Left renal pelvis (tissue), 4 donors: ENCODE data around the gene HSPB1. TPM values are rescaled to one million over a fixed set of nuclear protein-coding genes. Genes with fewer than 3 reads are reported as not detected.
A peak's percentile ranks its signal among the peaks of the same experiment; 100 is the strongest.
"Not testable (repeated sequence)": the region's sequence is repeated elsewhere in the genome, so short reads cannot be mapped to it uniquely, and the experiment has no call there.

Source experiments
- DNase-seq, 4 donors: peaks; one replicate each; pipeline ENCODE4 v3.0.0-alpha.2; 2013; ENCODE audit warnings: low read depth in 4 of 4, low spot score in 3 of 4
- polyA plus RNA-seq, 4 donors: library from polyadenylated mRNA; unstranded; fragments of 120-200 nt; gene quantifications; one replicate each; pipeline ENCODE4 v1.2.1, GENCODE V29; 2013; ENCODE audit not compliant: insufficient read length in 4 of 4

The HSPB1 gene
- polyA plus RNA-seq, 4 donors, result 135 to 257 (median 157) TPM

DNA sequence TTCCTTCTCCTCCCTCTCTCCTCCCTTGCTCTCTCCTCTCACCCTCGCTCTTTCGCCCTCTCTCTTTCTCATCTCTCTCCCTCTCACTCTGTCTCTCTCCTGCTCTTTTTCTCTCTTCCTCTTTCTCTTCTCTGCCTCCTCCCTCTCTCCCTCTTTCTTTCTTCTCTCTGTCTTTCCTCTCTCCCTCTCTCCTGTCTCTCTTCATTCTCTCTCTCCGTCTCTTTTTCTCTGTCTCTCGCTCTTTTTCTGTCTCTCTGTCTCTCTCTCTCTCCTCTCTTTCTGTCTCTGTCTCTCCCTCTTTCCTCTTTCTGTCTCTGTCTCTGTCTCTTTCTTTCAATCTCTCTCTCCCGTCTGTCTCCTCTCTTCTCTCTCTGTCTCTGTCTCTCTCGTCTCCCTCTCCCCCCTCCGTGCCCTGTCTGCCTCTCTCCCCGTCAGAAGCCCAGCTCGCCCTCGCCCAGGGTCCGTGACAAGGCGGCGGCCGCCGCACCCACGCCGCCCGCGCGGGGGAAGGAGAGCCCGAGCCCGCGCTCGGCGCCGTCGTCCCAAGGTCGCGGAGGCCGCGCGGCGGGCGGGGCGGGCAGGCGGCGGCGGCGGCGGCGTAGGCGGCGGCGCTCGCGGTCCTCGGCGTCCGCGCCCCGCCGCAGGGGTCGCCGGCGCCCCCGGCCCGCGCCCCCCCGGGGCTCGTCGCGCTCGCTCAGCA lies 21.3 kb upstream of the HSPB1 start:
- no peak for DNase-seq

DNA sequence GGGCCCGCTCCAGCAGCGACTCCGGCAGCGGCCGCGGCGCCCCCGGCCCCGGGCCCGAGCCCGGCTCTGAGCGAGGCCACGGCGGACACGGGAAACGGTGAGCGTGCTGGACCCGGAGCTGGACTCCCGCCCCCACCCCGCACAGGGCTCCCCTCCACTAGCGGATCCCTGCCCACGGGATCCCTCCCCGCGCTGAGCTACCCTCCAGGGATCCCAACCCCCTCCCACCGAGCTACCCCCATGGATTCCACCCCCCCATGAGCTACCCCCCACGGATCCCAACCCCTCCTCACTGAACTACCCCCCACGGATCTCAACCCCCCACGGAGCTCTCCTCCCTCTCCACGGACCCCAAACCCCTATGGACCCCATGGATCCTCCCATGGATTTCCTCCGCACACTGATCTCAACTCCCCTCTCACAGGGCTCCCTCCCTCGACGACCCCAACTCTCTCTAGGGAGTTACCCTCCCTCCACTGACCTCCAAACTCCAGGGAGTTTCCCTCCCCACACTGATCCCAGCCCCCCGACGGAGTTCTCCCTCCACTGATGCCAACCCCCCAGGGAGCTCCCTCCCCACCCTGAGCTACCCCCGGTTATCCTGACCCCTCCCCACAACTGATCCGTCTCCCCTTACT lies 20.6 kb upstream of the HSPB1 start:
- no peak for DNase-seq

DNA sequence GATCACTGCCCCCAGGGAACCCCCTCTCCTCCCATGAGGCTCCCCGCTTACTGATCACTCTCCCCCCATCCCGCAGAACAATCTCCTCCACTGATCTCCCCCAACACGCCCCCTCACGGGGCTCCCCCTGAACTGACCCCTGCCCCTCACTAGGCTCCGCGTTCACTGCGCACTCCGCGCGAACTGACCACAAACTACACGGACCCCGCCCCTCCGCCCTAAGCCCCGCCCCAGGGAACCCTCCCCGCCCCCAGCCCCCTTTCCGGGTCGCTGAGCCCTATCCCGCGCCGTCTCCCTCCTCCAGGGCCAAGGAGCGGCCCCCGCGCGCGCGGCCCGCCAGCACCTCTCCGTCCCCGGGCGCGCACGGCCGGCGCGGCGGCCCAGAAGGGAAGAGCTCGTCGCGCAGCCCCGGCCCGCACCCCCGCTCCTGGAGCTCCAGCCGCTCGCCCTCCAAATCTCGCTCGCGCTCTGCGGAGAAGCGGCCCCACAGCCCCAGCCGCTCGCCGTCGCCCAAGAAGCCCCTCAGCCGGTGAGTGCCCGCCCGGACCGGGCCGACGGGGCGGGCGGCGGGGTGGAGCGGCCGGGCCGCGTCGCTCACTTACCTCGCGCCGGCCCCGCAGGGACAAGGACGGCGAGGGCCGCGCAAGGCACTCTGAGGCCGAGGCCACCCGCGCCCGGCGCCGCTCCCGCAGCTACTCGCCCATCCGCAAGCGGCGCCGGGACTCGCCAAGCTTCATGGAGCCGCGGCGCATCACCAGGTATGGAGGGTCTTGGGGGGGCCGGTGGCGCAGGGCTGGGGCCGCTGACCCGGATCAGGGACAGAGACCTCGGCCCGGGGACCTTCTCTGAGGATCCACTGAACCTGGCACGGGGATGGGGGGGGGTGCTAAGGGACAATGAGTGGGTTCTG lies 19.9 kb upstream of the HSPB1 start:
- no peak for DNase-seq

DNA sequence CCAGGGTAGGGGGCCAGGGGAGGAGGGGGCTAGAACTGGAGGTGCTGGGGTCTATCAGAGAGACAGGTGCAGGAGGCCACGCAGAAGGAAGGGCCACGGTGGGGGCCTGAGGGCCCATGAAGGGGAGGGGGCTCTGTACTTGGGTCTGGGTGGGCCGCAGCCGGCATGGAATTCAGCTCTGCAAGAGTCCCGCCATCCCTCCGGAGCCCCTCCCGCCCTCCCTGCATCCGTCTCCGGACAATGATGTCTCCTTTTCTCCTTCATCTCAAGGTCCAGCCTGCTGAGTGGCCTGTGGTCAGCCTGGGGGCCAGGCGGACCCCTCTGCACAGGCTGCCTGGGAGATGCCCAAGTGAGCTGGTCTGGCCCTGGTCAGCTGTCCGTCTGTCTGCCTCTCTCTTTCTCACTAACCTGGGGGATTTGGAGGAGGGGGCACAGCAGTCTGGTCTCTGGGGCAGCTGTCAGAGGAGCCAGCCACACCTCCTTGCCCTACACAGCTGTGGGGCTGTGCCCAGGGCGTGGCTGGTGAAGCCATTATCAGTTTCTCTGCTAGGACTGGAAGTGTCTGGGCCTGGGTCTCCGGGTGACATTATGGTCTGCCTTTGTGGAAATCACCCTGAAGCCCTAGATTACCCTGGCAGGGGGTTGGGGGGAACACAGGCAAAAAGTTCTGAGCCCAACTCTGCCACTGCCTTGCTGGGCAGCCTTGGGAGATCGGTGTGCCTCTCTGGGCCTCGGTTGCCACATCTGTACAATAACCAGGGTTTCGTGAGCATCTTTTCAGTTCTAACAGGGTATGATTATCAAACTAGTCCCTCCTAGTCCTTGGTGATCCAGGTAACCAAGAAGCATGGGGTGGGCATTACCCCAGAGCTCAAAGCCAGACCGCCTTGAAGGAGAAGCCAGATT lies 19.0 kb upstream of the HSPB1 start:
- DNase-seq, result no peak

DNA sequence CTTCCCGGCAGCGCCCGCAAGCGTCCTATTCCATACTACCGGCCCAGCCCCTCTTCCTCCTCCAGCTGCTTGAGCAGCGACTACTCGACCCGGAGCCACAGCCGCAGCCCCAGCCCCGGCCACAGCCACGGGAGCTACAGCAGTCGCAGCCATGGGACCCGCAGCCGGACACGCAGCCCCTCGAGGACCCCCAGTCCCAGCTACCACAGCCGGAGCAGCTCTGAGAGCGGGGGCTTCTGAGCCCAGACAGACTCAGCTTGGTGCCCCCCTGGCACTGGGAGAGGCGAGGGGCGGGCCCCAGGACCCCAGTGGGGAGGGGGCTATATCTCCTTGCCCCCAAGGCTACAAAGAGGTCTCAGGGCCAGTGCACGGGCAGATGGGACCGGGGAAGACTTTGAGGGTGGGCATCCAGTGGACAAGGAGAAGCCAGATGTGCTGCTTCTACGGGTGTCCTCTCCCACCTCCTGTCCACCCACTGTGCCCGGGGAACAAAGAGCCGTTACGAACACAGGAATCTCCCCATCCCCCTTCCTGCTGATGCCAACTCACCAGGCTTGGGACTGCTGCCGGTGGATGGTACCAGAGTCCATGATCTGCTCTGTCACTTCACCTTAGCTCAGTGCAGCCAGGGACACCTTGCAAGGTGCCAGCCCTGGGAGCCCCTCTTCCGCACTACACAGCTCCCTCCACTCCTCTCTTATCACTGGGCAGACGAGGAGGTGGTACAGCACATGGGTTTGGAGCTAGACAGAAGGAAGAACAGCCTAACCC lies 16.7 kb upstream of the HSPB1 start:
- DNase-seq, result no peak

DNA sequence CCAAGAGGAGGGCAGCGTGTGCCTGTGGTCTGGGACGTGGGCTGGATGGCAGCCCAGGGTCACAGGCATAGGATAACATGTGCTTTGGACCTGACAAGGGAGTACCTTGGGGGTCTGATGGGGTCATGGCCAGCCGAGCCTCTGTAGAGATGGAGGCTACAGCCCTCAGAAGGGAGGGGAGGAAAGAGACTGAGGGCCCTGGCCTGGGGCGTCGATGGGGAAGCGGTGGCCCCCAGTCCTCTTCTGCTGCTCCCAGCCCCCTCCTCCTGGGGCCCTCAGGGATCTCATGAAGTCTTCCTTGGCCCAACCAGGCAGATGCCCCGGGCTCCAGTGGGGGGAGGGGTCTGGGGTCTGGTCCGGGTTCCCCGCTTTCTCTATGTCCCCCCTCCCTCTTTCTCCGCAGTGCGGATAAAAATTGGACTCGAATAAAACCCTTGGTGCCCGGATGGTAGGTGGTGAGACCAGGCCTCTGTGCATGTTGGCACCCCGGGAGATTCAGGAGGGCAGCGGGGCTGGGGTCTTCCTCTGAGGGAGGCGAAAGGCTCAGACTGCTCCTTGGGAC lies 15.6 kb upstream of the HSPB1 start:
- no peak for DNase-seq

DNA sequence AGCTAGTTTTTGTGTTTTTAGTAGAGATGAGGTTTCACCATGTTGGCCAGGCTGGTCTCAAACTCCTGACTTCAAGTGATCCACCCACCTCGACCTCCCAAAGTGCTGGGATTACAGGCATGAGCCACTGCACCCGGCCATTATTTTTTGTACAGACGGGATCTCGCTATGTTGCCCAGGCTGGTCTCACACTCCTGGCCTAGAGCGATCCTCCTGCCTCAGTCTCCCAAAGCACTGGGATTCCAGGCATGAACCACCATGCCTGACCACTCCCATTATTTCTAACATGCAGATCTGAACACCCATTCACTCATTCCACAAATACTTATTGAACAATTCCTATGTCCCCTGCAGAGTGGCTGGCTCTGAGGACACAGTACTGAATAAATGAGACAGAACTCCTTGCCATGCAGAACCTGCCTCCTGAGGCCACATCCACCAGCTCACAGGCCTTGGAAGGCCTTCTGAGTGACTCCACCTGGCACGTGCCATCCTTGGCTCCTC lies 11.6 kb upstream of the HSPB1 start:
- DNase-seq, result not testable (repeated sequence)

DNA sequence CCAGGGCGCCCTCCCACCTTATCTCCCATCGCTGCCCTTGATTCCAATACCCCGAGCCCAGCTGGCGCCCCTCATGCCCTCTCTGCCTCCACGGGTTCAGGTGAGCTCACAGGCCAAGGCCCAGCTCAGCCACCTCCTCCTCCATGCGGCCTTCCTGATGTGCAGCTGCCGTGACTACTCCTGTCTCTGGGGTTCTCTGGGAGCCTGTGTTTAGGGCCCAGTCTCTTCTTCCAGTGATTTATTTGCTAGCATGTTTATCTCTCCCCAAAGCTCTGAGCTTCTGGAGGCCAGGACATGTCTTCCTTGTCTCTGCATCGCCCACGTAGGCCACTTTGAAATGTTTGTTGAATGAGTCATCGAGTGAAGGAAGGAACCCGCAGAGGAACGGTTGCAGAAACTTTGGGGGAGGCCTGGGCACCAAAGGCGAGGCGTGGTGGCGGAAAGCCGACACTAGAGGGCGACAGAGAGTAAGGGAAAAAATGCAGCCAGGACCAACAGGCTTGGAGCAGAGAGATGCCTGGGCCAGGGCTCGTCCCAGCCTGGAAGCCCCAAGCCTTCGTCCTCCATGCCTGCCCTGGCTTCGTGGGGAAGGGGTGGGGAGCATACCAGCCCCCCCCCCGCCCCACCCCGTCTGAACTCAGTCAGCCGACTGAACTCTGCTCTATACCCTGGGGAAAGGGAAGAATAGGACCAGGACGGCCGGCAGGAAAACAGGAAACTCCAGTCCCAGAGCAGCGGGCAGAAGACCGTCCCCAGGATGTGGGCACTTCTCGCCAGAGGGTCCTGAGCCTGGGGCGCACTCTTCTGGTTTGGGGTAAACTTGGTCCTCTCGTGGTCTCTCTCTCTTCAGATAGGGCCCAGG lies 10.9 kb upstream of the HSPB1 start:
- peak in 3 of 4 donors; percentile 71 to 74 (median 74) for DNase-seq

DNA sequence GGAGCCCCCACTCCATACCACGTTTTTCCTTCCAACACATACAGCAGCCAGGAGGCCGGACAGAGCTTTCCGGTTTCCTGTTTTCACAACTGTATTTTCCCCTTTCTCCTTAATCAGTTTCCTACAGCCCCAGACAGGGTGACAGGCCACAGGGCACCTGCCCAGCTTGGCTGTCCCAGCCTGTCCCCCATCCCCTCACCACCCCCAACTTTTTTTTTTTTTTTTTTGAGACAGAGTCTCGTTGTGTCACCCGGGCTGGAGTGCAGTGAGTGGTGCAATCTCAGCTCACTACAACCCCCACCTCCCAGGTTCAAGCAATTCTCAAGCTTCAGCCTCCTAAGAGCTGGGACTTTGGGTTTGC lies 10.3 kb upstream of the HSPB1 start:
- DNase-seq, result no peak

DNA sequence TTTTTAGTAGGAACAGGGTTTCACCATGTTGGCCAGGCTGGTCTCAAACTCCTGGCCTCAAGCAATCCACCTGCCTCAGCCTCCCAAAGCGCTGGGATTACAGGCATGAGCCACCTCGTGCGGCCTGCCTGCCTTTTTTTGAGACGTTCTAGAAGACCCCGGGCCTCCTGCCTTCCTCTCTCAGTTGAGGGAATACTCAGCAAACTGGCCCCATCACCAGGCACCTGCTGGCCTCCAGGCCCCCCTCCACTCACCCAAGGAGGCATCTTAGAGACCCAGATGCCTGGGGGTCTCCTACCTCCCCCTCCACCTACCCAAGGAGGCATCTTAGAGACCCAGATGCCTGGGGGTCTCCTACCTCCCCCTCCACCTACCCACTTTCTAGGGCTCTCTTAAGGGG lies 9.6 kb upstream of the HSPB1 start:
- not testable (repeated sequence) for DNase-seq

DNA sequence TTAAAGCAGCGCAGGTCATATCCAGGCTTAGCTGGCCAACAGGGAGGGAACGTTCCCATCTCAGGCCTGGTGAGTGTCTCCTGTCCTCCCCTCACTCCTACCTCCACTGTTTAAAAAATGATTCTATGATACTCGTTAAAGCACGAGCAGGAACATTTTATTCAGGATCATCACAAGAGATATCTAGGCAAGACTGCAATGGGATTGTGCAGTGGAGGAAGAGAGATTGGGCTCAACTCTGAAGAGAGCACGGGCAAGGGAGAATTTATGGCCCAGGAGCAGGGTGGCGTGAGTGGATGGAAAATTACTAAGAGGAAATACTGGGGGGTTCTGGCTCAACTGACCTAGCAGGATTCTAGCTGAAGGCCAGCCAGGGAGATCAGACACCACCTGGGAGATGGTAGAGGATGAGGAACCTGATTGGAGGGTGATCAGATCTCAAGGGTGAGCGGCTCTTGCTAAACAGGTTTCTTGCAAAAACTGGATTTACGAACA lies 9.0 kb upstream of the HSPB1 start:
- DNase-seq, result no peak

DNA sequence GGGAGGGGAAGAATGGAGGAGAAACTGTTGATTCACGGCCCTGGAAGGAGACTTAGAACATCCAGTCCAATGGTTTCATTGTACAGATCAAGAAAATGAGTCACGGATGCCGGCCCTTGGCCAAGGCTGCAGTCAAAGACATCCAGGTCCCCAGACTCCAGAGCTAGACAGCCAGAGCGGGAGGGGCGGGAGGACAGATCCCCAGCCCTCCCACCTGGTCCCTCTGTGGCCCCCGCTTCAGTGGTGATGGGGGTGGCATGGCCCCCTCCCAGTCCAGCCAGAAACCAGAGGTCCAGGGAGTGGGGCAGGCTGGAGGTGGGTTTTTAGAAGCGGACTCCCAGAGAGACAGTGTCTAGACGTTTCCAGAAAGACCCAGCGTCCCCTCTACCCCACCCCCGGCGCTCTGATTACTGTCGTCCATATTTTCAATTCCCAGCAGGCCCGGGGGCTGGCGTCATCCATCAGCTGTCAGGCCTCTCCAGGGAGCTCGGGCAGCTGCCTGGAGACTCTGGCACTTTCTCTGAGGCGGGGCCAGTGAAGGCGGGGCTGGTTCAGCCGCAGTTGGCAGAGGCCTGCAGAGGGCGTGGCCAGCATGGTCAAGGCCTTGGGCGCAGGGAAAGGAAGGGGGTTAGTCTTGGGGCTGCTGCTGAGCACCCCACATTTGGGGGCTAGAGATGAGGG lies 8.0 kb upstream of the HSPB1 start:
- DNase-seq, result peak in 3 of 4 donors; percentile 63 to 80 (median 79)

DNA sequence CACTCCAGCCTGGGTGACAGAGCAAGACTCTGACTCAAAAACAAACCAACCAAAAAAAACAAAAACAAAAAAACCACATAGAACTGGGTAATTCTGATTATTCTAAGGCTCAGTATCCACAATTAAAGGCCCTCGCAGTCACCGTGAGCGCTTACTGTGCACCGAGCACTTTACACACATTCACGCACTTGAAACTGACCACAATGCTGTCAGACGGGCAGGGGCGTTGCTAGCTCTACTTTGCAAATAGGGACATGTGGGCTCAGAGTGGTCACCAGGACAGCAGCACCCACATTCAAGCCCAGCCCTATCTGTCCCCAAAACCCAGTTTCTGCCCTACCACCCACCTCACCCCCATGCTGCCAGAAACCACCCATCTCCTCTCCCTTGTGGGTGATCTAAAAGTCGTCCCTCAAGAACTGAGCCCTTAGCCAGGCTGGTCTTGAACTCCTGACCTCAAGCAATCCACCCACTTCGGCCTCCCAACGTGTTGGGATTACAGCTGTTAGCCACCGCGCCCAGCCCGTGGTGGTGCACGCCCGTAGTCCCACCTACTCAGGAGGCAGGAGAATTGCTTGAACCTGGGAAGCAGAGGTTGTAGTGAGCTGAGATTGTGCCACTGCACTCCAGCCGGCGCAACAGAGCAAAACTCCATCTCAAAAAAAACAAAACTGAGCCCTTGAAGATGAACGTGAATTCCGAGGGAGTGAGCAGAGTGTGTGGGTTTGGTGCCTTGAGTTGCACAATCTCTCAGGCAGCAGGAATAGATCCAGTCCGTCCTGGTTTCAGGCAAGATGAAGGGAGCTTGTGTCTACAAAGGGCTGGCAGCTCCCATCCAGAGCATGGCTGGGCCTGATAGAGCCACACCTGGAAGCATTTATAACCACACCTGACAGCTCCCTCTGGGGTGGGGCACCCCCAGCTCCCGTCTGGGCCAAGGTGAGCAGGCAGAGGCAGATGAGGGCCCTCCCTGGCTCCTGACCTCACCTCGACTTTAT lies 5.4 kb upstream of the HSPB1 start:
- DNase-seq, result no peak

DNA sequence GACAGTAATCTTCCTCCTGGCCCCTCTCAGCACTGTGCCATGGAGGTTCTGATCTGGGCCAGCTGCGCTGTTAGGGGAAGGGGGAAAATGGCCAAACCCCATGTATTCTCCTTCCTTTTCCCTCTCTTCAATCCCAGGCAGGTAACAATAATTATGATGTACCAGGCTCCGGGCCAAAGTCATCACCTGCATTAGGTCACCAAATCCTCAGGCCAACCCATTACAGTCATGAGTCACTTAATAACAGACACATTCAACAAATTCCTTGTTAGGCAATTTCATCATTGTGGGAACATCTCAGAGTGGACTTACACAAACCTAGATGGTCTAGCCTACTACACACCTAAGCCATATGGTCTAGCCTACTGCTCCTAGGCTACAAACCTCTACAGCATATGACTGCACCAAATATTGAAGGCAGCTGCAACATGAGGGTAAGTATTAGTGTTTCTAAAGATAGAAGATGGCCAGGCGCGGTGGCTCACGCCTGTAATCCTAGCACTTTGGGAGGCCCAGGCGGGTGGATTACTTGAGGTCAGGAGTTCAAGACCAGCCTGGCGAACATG lies 2.2 kb upstream of the HSPB1 start:
- DNase-seq, result no peak

DNA sequence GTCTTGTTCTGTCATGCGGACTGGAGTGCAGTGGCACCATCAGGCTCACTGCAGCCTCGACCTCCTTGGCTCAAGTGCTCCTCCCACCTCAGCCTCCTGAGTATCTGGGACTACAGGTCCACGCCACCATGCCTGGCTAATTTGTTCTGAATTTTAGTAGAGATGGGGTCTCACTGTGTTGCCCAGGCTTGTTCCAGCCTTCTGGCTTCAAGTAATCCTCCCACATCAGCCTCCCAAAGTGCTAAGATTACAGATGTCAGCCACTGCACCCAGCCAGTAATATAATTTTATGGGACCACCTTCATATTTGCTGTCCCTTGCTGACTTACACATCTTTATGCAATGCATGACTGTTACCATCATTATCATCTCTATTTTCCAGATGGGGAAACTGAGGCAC lies 1.5 kb upstream of the HSPB1 start:
- no peak for DNase-seq
